GM12878 (cell line): Measurements from ENCODE around the gene SEC23IP. TPM values are rescaled to one million over a fixed set of nuclear protein-coding genes. Genes with fewer than 3 reads are reported as not detected.

Source experiments
- BCLAF1 ChIP-seq: fragments of 450-650 bp; IDR thresholded peaks from 2 replicates; pipeline ENCODE4 v1.6.1; 2017; ENCODE audit warnings: antibody characterized with exemption, mild to moderate bottlenecking, moderate library complexity
- BHLHE40 ChIP-seq, 2 experiments: fragments of 450-650 bp in 1 of 2; IDR thresholded peaks; 2 replicates each; pipeline ENCODE4 v1.6.1; 2011 to 2017; ENCODE audit warnings: low read depth in 2 of 2, borderline replicate concordance in 1 of 2, improper control_type of control experiment in 1 of 2, low read length in 1 of 2, mild to moderate bottlenecking in 1 of 2
- CHD2 ChIP-seq: IDR thresholded peaks from 2 replicates; pipeline ENCODE4 v1.6.1; 2011; ENCODE audit warnings: low read depth, low read length, improper control_type of control experiment, borderline replicate concordance
- CHD4 ChIP-seq: fragments of 200-600 bp; sonication (generic); IDR thresholded peaks from 2 replicates; pipeline ENCODE4 v1.6.1; 2016; ENCODE audit warnings: mild to moderate bottlenecking
- HDAC2 ChIP-seq: fragments of 200-600 bp; sonication (generic); IDR thresholded peaks from 2 replicates; pipeline ENCODE4 v1.6.1; 2017
- HDGF ChIP-seq: fragments of 450-650 bp; IDR thresholded peaks from 2 replicates; pipeline ENCODE4 v1.6.1; 2016; ENCODE audit warnings: antibody characterized with exemption
- KAT2A ChIP-seq: conservative IDR thresholded peaks from 2 replicates; pipeline ENCODE4 v1.6.1; 2011; ENCODE audit warnings: low read depth, low read length; ENCODE audit not compliant: control insufficient read depth
- MEF2B ChIP-seq: fragments of 450-650 bp; IDR thresholded peaks from 2 replicates; pipeline ENCODE4 v1.6.1; 2018; ENCODE audit warnings: mild to moderate bottlenecking, moderate library complexity; ENCODE audit not compliant: partially characterized antibody, poor library complexity, severe bottlenecking
- MYB ChIP-seq: fragments of 150-350 bp; IDR thresholded peaks from 2 replicates; pipeline ENCODE4 v1.6.1; 2014; ENCODE audit warnings: mild to moderate bottlenecking, low read depth, low read length, borderline replicate concordance
- MYC ChIP-seq: IDR thresholded peaks from 2 replicates; pipeline ENCODE4 v1.6.1; 2011; ENCODE audit warnings: mild to moderate bottlenecking, low read length, moderate library complexity, inconsistent platforms; ENCODE audit not compliant: insufficient read depth, insufficient replicate concordance, insufficient read length, severe bottlenecking
- NBN ChIP-seq: fragments of 450-650 bp; IDR thresholded peaks from 2 replicates; pipeline ENCODE4 v1.6.1; 2016
- NFYA ChIP-seq: IDR thresholded peaks from 2 replicates; pipeline ENCODE4 v1.6.1; 2011; ENCODE audit warnings: low read depth, mild to moderate bottlenecking, low read length, improper control_type of control experiment, borderline replicate concordance
- PBX3 ChIP-seq: IDR thresholded peaks from 2 replicates; pipeline ENCODE4 v1.6.1; 2011; ENCODE audit warnings: mild to moderate bottlenecking, low read depth, low read length, moderate library complexity; ENCODE audit not compliant: insufficient replicate concordance
- PKNOX1 ChIP-seq: fragments of 450-650 bp; IDR thresholded peaks from 2 replicates; pipeline ENCODE4 v1.6.1; 2016; ENCODE audit warnings: mild to moderate bottlenecking
- PML ChIP-seq: IDR thresholded peaks from 2 replicates; pipeline ENCODE4 v1.6.1; 2012; ENCODE audit warnings: low read length, inconsistent platforms
- SMAD1 ChIP-seq: fragments of 450-650 bp; IDR thresholded peaks from 2 replicates; pipeline ENCODE4 v1.6.1; 2018; ENCODE audit warnings: mild to moderate bottlenecking, low read depth; ENCODE audit not compliant: partially characterized antibody
- STAT1 ChIP-seq: fragments of 450-650 bp; conservative IDR thresholded peaks from 2 replicates; pipeline ENCODE4 v1.6.1; 2014; ENCODE audit warnings: antibody characterized with exemption, mild to moderate bottlenecking
- YY1 ChIP-seq: IDR thresholded peaks from 2 replicates; pipeline ENCODE4 v1.6.1; 2011; ENCODE audit warnings: low read depth, mild to moderate bottlenecking, low read length
- polyA plus RNA-seq, 11 experiments: library from polyadenylated mRNA; depleted of rRNA in 4 of 11; unstranded in 6 of 11; stranded (reverse) in 5 of 11; fragments of >200 nt; fragmentation: Nextera tagmentation in 4 of 11; fragmentation: Illumina TruSeq in 1 of 11; extraction: Ambion mirVana in 4 of 11; extraction: Trizol in 1 of 11; gene quantifications; 1 replicate in 1 of 11; 2 replicates in 10 of 11; pipeline versions ENCODE4 v1.2.1 to v1.2.3, GENCODE V29; 2011 to 2016; ENCODE audit warnings: inconsistent platforms in 2 of 11, missing spikeins in 2 of 11, low read depth in 1 of 11
- total RNA-seq, 4 experiments: library from RNA; depleted of rRNA in 3 of 4; stranded (reverse); fragments of >200 nt in 3 of 4; fragmentation: Illumina TruSeq in 1 of 4; extraction: Trizol in 1 of 4; gene quantifications; 2 replicates each; pipeline versions ENCODE4 v1.2.1 to v1.2.3, GENCODE V29; 2013 to 2021
- TF ChIP-seq, protein P1 (sequence below): fragments of 450-650 bp; IDR thresholded peaks from 2 replicates; pipeline ENCODE4 v1.6.1; 2017; ENCODE audit warnings: mild to moderate bottlenecking

The SEC23IP gene
- total and polyA plus RNA-seq, 10 of the 15 experiments (the other 5 are each of a cell fraction or from before 2014, with no cell fraction given), result 15.1 to 82.5 (median 36.0) TPM

- TF ChIP-seq, protein P1, sequence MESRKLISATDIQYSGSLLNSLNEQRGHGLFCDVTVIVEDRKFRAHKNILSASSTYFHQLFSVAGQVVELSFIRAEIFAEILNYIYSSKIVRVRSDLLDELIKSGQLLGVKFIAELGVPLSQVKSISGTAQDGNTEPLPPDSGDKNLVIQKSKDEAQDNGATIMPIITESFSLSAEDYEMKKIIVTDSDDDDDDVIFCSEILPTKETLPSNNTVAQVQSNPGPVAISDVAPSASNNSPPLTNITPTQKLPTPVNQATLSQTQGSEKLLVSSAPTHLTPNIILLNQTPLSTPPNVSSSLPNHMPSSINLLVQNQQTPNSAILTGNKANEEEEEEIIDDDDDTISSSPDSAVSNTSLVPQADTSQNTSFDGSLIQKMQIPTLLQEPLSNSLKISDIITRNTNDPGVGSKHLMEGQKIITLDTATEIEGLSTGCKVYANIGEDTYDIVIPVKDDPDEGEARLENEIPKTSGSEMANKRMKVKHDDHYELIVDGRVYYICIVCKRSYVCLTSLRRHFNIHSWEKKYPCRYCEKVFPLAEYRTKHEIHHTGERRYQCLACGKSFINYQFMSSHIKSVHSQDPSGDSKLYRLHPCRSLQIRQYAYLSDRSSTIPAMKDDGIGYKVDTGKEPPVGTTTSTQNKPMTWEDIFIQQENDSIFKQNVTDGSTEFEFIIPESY, result no peak
- TF ChIP-seq KAT2A, result no peak
- TF ChIP-seq NBN, result peak; percentile 78
- TF ChIP-seq PML, result peak; percentile 81
- TF ChIP-seq CHD2, result peak; percentile 85
- no peak for TF ChIP-seq PBX3
- TF ChIP-seq MYC, result peak; percentile 23
- TF ChIP-seq PKNOX1, result no peak
- no peak for TF ChIP-seq BCLAF1
- no peak for TF ChIP-seq HDGF
- TF ChIP-seq STAT1, result no peak; the same call in 1 of the 2 replicates
- no peak for TF ChIP-seq MYB
- TF ChIP-seq HDAC2, result no peak
- TF ChIP-seq SMAD1, result no peak
- TF ChIP-seq CHD4, result no peak
- peak; percentile 19 for TF ChIP-seq MEF2B
- TF ChIP-seq NFYA, result no peak
- peak; percentile 100 for TF ChIP-seq YY1
- peak; percentile 51 to 81; a peak in 3 of 4 replicates for TF ChIP-seq BHLHE40 (IDR thresholded peaks at IDR 0.05; ENCODE audit: borderline replicate concordance in 1 of 2, low read depth in 2 of 2, low read length in 1 of 2)
These were observed 19.5 kb upstream of the SEC23IP start (continued) for GRCh38 chr10:119872860-119873681.
